WTC11 (cell line): ENCODE results near the gene MICU2.

Source experiments
- AFF4 ChIP-seq: sonication (generic); formaldehyde crosslinking; IDR thresholded peaks from 2 replicates; pipeline ENCODE4 v1.8.1; 2023; ENCODE audit warnings: mild to moderate bottlenecking, missing genetic modification reagents, borderline replicate concordance
- CREM ChIP-seq: sonication (generic); formaldehyde crosslinking; IDR thresholded peaks from 2 replicates; pipeline ENCODE4 v1.8.1; 2022; ENCODE audit warnings: mild to moderate bottlenecking, missing genetic modification reagents, moderate library complexity
- CTCF ChIP-seq: fragments of 200-600 bp; IDR thresholded peaks from 2 replicates; pipeline ENCODE4 v1.8.0; 2022; ENCODE audit warnings: antibody characterized with exemption
- FOXJ3 ChIP-seq: sonication (generic); formaldehyde crosslinking; IDR thresholded peaks from 2 replicates; pipeline ENCODE4 v1.9.0; 2021; ENCODE audit warnings: missing genetic modification reagents, mild to moderate bottlenecking, borderline replicate concordance
- FOXK1 ChIP-seq: sonication (generic); formaldehyde crosslinking; IDR thresholded peaks from 2 replicates; pipeline ENCODE4 v1.8.0; 2022; ENCODE audit warnings: mild to moderate bottlenecking, moderate library complexity, missing genetic modification reagents
- JUN ChIP-seq: sonication (generic); formaldehyde crosslinking; IDR thresholded peaks from 2 replicates; pipeline ENCODE4 v1.8.0; 2023; ENCODE audit warnings: mild to moderate bottlenecking, missing genetic modification reagents
- MYBL2 ChIP-seq: sonication (generic); formaldehyde crosslinking; IDR thresholded peaks from 2 replicates; pipeline ENCODE4 v1.8.1; 2023; ENCODE audit warnings: mild to moderate bottlenecking, moderate library complexity, missing genetic modification reagents
- NFE2L1 ChIP-seq: sonication (generic); formaldehyde crosslinking; IDR thresholded peaks from 2 replicates; pipeline ENCODE4 v1.8.1; 2023; ENCODE audit warnings: missing genetic modification reagents
- OVOL2 ChIP-seq: fragments of 250-450 bp; sonication (Bioruptor Pico); IDR thresholded peaks from 2 replicates; pipeline ENCODE4 v1.9.0; 2021; ENCODE audit warnings: mild to moderate bottlenecking, borderline replicate concordance
- TP53 ChIP-seq: sonication (generic); formaldehyde crosslinking; IDR thresholded peaks from 2 replicates; pipeline ENCODE4 v1.8.1; 2023; ENCODE audit warnings: mild to moderate bottlenecking, missing genetic modification reagents
- ZBTB43 ChIP-seq: sonication (generic); formaldehyde crosslinking; IDR thresholded peaks from 2 replicates; pipeline ENCODE4 v1.8.1; 2023; ENCODE audit warnings: mild to moderate bottlenecking, missing genetic modification reagents
- TF ChIP-seq, protein P1 (sequence below): fragments of 250-450 bp; sonication (Bioruptor Pico); IDR thresholded peaks from 2 replicates; pipeline ENCODE4 v1.8.0; 2021; ENCODE audit warnings: mild to moderate bottlenecking
- TF ChIP-seq, protein P2 (sequence below): sonication (generic); formaldehyde crosslinking; IDR thresholded peaks from 2 replicates; pipeline ENCODE4 v1.8.0; 2023; ENCODE audit warnings: mild to moderate bottlenecking, missing genetic modification reagents

GRCh38 chr13:21632196-21632595 is 28.2 kb upstream of the MICU2 start:
- TF ChIP-seq CTCF (no peak), OVOL2 (no peak), FOXK1 (no peak), TP53 (no peak), CREM (no peak), AFF4 (CRISPR knock-in tag) (no peak), NFE2L1 (CRISPR knock-in tag) (no peak), FOXJ3 (CRISPR knock-in tag) (no peak), MYBL2 (CRISPR knock-in tag) (no peak), JUN (CRISPR knock-in tag) (no peak), ZBTB43 (CRISPR knock-in tag) (no peak)
- TF ChIP-seq, protein P1, sequence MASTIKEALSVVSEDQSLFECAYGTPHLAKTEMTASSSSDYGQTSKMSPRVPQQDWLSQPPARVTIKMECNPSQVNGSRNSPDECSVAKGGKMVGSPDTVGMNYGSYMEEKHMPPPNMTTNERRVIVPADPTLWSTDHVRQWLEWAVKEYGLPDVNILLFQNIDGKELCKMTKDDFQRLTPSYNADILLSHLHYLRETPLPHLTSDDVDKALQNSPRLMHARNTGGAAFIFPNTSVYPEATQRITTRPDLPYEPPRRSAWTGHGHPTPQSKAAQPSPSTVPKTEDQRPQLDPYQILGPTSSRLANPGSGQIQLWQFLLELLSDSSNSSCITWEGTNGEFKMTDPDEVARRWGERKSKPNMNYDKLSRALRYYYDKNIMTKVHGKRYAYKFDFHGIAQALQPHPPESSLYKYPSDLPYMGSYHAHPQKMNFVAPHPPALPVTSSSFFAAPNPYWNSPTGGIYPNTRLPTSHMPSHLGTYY (CRISPR knock-in tag) = no peak
- TF ChIP-seq, protein P2, sequence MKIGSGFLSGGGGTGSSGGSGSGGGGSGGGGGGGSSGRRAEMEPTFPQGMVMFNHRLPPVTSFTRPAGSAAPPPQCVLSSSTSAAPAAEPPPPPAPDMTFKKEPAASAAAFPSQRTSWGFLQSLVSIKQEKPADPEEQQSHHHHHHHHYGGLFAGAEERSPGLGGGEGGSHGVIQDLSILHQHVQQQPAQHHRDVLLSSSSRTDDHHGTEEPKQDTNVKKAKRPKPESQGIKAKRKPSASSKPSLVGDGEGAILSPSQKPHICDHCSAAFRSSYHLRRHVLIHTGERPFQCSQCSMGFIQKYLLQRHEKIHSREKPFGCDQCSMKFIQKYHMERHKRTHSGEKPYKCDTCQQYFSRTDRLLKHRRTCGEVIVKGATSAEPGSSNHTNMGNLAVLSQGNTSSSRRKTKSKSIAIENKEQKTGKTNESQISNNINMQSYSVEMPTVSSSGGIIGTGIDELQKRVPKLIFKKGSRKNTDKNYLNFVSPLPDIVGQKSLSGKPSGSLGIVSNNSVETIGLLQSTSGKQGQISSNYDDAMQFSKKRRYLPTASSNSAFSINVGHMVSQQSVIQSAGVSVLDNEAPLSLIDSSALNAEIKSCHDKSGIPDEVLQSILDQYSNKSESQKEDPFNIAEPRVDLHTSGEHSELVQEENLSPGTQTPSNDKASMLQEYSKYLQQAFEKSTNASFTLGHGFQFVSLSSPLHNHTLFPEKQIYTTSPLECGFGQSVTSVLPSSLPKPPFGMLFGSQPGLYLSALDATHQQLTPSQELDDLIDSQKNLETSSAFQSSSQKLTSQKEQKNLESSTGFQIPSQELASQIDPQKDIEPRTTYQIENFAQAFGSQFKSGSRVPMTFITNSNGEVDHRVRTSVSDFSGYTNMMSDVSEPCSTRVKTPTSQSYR (CRISPR knock-in tag) = no peak
